HG02642 (cell line): Measurements from ENCODE around the gene LUZP2.

ENCODE experiments used
- ATAC-seq: cut with Tn5 transposase; IDR thresholded peaks from one replicate; pipeline ENCODE4 v1.9.1; 2021; ENCODE audit warnings: mild to moderate bottlenecking; ENCODE audit not compliant: unreplicated experiment, poor library complexity

Gene LUZP2

DNA sequence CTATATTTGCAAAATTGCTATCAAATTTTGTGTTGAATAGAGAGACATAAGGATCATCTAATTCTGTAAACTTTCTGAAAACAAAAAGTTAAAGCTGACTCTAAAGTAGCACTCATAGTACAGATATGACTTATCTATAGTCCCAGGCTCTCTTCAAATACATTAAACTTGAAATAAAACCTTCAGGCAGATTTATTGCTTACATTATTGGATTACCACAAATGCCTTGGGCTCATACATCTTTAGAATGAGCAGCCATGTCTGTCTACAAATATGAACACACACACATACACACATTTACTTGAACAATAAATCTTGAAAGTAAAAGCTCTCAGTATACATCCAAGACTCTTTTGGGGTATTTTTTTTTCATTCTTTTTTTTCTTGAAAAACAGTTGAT is 207.9 kb downstream of the LUZP2 start:
- no peak for ATAC-seq

DNA sequence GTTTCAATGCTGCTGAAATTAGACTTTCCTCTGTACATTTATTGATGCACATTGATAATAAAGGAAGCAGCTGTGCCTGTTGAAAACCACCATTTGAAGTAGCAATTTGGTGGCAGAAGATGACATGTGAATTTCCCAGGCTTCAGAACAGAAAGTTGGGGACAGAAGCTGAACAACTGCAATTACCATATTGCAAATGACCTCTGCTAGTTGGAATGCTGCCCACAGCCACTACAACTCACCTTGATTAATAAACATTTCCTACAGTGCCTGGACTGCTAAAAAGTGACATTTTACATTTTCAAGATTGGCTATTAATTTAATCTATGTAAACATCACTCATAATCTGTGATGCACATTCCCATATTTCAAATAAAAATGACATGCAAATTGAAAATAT is 208.6 kb downstream of the LUZP2 start:
- ATAC-seq: no peak

DNA sequence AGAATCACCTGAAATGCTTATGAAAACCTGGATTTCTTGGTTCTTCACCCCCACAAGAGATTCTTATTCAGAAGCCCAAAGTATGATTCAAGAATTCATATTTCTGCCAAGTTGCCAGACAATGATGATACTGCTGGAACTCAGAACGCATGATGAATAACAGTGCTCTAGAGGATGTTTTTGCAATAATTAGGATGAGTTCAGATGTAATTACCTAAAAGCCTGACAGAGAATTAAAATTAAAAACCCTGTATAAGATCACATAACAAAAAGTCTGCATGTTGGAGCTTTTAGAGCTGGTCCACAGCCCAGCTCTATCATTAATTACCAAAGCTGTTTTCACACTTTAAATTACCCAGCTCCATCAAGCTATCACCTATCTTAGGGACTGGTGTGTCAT is 211.8 kb downstream of the LUZP2 start:
- no peak for ATAC-seq

DNA sequence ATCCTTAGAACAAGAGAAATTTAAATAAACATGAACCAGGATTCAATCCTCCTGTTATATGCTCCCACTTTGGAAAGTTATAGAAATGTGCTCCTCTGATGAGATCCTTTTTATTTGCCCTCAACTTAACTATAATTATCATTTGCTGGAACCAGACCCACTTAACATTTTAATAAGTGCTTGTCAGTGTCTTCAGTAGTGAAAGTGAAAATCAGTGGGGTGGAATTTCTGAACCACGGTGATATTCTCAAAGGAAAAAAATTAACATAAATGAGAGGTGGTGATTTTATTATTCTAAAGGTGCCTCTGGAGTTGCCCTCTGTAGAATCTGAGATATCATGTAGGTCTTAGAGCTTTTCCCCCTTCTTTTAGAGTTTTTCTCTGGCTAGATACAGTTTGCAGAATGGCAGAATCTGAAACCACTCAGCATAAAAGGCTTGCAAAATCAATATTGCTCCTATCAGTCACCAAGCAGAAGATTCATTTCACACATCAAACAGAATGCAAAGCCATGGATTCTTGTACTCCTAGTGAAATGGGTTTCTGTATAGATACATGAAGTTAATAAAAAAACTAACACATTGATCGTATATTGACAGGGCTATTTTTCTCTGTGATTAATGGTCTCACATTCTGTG is 213.2 kb downstream of the LUZP2 start:
- no peak for ATAC-seq

- ATAC-seq: no peak
Observed at GRCh38 chr11:24714601-24715000, 217.7 kb downstream of the LUZP2 start.

DNA sequence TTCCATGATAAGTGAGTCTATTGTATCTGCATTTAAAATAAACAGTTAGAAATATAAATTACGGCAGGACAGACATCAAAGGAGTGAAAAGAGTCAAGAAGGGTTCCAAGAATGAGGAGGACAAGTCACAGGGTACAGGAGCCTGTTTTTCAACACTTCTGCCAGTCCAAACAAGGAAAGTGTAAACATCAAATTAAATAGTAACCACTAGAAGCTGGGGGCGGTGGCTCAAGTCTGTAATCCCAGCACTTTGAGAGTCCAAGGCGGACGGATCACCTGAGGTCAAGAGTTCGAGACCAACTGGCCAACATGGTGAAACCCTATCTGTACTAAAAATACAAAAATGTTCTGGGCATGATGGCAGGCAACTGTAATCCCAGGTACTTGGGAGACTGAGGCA is 219.6 kb downstream of the LUZP2 start:
- no peak for ATAC-seq

DNA sequence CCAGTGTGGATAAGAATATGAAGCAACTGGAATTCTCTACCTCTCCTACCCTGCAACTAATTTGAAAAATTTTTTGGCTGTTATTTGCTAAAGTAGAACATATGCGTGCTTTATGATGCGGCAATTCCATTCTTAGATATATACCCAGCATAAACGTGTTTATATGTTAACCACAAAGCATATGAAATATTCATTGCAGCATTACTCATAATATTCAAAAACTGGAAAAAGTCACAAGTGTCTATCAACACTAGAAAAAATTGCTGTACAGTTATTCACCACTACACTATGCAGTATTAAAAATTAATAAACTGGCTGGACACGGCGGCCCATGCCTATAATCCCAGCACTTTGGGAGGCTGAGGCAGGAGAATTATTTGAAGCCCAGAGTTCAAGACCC is 226.4 kb downstream of the LUZP2 start:
- no peak for ATAC-seq

- ATAC-seq: no peak
Observed at GRCh38 chr11:24731554-24731953, 234.7 kb downstream of the LUZP2 start.

GRCh38 chr11:24734742-24735237 is 237.9 kb downstream of the LUZP2 start:
- ATAC-seq: no peak

DNA sequence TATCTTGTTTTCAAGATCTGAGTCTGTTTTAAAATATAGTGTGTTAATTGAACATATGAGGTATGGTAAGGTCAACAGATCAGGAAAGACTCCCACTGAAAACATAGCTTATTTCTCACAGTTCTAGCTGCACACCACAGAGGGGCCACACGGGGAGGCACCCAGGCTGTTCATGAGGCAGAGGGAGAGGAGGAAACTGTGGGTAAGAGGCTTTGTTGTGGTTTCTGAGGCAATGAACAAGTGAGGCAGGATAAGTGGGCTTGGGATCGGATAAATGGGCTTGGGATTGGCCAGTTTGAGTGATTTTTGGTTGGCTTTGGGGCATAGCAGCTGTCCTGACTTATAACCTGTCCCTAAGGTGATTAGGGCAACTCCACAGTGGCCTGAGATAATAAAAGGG is 242.1 kb downstream of the LUZP2 start:
- no peak for ATAC-seq

DNA sequence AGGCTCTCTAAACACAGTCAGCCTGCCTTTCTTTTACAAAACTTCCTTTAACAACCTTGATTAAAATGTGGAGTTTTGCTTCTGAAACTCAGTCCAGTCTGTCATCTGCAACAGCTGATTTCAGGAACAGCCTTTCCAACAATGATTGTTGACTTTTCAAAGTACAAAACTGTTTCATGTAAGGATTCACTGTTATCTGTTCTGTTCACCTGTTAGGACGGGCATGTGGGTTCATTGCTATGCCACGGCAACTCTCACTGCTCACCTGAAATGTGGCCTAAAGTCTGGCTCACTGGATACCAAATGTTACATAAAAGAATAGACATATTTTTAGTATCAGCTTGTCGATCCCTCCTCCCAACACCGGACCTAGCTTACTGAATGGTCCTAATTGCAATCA is 242.8 kb downstream of the LUZP2 start:
- no peak for ATAC-seq

- no peak for ATAC-seq
Observed at GRCh38 chr11:24747275-24748251, 250.7 kb downstream of the LUZP2 start.

DNA sequence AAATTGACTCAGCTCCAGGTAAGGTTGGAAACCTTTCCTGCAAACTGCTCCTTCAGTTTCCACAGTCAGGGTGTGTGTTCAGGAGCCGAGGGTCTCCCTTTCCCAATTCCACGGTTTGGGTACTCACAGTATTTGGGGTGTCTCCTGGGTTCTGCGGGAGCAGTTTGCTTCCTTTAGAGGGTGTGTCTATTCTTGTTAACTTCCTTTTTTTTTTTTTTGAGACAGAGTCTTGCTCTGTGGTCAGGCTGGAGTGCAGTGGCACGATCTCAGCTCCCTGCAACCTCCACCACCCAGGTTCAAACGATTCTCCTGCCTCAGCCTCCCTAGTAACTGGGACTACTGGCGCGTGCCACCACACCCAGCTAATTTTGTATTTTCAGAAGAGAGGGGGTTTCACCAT is 251.4 kb downstream of the LUZP2 start:
- ATAC-seq: no peak

DNA sequence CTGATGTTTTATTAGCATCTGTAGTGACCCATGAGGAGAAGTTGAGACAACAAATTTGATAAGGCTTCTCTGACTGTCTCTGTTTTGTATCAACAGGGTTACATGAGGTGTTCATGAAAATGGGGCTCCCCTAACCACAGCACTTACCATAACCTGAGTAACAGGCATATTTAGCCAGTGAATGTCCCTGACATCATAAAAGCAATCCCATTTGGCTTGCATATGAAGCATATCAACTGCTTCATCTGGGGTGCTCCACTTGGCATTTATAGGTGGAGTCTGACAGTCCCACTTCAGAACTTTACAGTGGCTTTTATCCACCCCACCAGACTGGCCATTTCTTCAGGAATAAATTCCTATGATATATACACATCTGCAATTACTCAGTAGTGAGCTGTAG is 257.6 kb downstream of the LUZP2 start:
- no peak for ATAC-seq

- no peak for ATAC-seq
Observed at GRCh38 chr11:24755260-24755839, 258.5 kb downstream of the LUZP2 start.

GRCh38 chr11:24759742-24760141 is 262.9 kb downstream of the LUZP2 start:
- no peak for ATAC-seq

- ATAC-seq: no peak
Observed at GRCh38 chr11:24760681-24761080, 263.8 kb downstream of the LUZP2 start.

DNA sequence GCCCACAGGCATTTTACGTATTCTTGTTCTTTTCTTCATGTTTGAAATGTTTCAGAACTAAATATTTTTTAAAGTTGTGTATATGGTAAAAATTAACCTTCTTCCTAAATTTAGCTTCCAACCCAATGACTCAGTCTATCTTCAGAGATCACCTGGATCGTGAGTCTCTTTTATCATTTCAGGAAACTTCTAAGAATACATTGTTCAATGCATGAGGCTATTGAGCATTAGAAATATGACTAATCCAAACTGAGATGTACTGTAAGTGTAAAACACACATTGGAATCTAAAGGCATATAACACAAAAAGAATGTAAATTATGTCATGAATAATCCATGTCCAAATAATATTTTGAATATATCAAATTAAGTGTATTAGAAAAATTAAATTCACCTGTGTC is 265.2 kb downstream of the LUZP2 start:
- no peak for ATAC-seq

DNA sequence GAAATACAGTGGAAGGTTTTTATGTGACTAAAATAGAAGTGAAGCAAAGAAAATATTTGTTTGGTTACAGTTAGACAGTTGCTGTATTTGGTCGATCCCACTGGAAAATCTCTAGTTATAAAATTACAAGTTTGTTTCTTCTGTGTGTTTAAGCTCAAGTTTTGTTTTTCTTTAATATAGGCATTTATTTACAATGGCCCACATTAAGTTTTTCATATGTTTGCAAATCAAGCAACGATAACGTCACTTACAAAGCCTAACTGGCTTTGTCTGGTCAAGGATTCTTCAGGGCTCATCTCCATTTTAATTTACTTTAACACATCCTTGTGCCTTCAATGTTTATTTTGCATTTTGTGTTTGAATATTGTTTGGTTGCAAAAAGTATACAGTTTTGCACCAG is 270.6 kb downstream of the LUZP2 start:
- no peak for ATAC-seq

DNA sequence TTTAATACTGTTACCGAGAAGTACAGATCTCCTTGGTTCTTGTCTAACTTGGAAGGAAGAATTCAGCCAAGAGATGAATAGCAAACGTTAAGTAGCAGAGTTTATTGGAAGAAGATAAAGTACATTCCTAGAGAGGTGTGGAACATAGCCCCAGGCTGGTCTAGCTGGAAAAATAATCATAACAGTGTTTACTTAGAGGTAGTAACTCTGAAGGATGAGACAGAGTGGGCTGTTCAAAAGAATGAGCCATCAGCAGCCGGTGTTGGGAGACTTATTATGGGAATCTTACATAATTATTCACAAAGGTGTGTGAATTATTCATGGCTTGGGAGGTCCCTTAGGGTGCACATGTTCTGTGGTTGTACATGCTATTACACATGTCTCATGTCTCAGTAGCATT is 276.5 kb downstream of the LUZP2 start:
- no peak for ATAC-seq

- no peak for ATAC-seq
Observed at GRCh38 chr11:24779791-24780190, 282.9 kb downstream of the LUZP2 start.
